DLD1 (cell line): ENCODE data around the gene MAPK10.
"Not testable (repeated sequence)": the region's sequence is repeated elsewhere in the genome, so short reads cannot be mapped to it uniquely, and the experiment has no call there.

ENCODE experiments used
- in situ Hi-C: cut with HindIII; loops from 2 replicates; pipeline ENCODE4 v1.10.0; 2017; ENCODE audit warnings: low sequenced_read_pairs

The MAPK10 gene

GRCh38 chr4:86218746-86219473, 140.9 kb downstream of the MAPK10 start:
- in situ Hi-C loops: no loop called here

GRCh38 chr4:86203176-86203575, 156.7 kb downstream of the MAPK10 start:
- in situ Hi-C loops: no loop called here

- in situ Hi-C loops: no loop called here
Measured at GRCh38 chr4:86185659-86186058, 174.2 kb downstream of the MAPK10 start.

GRCh38 chr4:86184901-86185285, 175.0 kb downstream of the MAPK10 start:
- in situ Hi-C loops: no loop called here

GRCh38 chr4:86184216-86184900, 175.5 kb downstream of the MAPK10 start:
- in situ Hi-C loops: no loop called here

DNA sequence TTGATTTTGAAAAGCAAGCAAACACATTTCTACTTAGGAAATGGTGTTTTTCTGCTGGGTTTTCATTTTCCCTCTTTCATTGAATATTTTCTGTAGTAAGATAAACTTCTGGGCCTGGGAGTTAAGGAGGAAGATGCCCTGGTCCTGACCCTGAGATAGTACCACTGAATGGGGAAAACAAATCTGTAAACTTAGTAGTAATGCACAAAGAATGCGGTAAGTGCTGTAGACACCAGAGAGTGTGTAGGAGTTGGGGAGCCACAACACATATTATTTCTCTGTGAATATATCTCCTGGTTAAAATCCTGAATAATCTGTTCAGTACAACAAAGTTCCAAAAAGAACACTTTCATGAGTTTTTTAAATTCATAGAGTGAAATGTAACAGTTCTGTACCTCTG, 178.3 kb downstream of the MAPK10 start:
- in situ Hi-C loops: no loop called here

DNA sequence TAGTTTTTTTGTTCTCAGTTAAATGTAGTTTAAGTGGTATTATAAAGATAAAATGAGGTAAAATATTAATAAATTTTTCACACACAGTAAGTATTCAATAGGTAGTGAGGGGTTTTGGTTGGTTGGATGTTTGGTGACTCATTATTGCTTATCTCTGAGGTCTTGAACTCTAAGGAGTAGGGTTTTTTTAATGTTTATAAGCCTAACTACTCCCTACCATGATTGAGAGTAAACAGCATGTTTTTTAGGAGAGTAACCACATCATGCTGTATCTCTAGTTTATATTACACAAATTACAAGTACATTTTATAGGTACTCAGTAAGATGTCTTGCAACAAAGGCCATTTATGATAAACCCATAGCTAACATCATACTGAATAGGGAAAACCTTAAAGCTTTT, 181.6 kb downstream of the MAPK10 start:
- in situ Hi-C loops: no loop called here

- in situ Hi-C loops: no loop called here
Measured at GRCh38 chr4:86174506-86174905, 185.3 kb downstream of the MAPK10 start.

DNA sequence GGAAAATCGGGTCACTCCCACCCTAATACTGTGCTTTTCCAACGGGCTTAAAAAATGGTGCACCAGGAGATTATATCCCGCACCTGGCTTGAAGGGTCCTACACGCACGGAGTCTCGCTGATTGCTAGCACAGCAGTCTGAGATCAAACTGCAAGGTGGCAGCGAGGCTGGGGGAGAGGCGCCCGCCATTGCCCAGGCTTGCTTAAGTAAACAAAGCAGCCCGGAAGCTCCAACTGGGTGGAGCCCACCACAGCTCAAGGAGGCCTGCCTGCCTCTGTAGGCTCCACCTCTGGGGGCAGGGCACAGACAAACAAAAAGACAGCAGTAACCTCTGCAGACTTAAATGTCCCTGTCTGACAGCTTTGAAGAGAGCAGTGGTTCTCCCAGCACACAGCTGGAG, 191.5 kb downstream of the MAPK10 start:
- in situ Hi-C loops: not testable (repeated sequence)

GRCh38 chr4:86160426-86160825, 199.4 kb downstream of the MAPK10 start:
- in situ Hi-C loops: no loop called here

DNA sequence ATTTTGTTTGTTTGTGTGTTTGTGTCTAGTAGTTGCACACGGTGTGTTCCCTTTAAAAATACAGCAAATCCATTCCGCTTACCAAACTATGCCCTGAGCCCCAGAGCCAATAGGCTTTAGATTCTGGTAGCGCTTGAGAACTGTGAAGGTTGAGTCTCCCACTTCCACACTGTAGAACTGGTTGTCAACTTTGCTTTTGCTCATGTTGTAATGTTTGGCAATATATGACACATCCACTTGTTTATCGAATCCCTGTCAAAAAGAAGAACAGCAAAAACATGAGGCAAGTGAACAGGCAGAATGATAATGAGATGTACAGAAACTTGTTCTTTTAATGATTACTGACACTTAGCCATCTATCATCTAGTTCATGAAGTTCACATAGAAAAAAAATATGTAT, 200.6 kb downstream of the MAPK10 start:
- in situ Hi-C loops: no loop called here

- in situ Hi-C loops: no loop called here
Measured at GRCh38 chr4:86156531-86156930, 203.3 kb downstream of the MAPK10 start.

- in situ Hi-C loops: no loop called here
Measured at GRCh38 chr4:86155766-86156165, 204.1 kb downstream of the MAPK10 start.

GRCh38 chr4:86152454-86152853, 207.4 kb downstream of the MAPK10 start:
- in situ Hi-C loops: no loop called here

DNA sequence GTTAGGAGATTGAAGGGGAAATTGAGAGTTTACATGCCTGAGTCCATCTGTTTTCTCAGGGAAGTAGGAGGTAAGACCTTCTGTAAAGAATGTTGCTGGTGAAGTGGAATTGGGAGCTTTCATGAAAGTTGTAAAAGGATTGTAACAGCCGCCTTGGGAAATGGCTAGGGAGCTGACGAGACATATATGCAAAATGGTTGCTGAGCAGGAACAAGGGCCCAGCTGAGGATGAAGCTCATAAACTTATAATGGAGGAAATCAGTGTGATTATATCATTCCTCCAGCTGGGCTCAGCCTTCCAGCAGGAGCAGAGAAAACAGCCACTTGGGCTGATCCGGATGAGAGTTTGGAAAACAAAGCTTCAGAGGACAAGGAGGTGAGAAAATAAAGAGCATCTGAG, 208.7 kb downstream of the MAPK10 start:
- in situ Hi-C loops: no loop called here

DNA sequence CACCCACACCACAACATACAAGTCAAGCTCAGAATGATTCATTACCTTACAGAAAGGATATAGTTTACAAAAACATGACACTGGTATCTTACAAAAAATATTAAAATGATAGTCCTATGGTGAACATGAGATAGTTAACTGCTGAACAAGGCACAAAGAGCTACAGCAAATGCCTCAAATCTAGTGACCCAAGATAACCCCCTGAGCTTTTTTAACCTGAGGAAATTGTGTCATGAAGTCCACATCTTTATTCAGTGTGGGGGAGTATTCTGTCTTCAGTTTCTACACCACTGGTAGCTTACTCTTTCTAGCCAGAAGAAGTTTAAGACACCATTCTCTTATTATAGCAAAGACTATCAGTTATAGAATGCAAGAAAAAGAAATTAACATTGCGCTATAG, 218.7 kb downstream of the MAPK10 start:
- in situ Hi-C loops: no loop called here

GRCh38 chr4:86132468-86132867, 227.4 kb downstream of the MAPK10 start:
- in situ Hi-C loops: no loop called here

DNA sequence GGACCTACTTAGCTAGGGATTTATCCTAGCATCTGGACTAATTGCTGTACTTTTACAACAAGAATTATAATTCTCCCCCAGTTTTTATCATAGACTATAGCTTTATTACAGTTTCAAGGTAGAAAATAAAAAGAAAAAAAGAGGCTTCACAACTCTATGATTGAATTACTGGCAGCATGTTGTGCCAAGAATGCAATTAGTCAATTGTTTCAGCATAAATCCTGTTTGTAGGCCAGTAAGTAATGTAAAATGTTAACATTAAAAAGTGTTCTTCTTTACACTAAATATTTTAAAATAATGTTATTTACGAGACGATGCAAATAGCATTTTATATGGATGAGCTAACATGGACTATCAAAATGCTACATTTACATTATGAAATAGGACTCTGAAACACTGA, 228.4 kb downstream of the MAPK10 start:
- in situ Hi-C loops: no loop called here

GRCh38 chr4:86130160-86130933, 229.5 kb downstream of the MAPK10 start:
- in situ Hi-C loops: no loop called here

DNA sequence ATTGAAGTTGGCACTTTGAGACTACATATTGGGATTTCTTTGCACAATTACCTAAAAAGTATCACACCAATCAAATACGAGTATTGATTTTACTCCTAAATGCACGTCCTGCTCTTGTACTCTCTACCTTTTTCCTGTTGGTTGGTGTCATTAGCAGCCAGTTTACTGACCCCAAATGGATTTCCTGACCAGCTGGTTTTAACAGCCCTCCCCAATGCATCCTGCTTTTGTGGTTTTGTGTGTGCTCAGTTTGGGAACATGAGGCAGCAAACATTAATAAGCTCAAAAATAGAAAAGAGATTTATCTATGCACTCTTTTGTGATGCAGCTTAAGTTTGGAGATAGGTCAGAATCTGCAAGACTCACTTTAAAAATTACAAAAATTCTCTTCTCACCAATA, 230.3 kb downstream of the MAPK10 start:
- in situ Hi-C loops: no loop called here

DNA sequence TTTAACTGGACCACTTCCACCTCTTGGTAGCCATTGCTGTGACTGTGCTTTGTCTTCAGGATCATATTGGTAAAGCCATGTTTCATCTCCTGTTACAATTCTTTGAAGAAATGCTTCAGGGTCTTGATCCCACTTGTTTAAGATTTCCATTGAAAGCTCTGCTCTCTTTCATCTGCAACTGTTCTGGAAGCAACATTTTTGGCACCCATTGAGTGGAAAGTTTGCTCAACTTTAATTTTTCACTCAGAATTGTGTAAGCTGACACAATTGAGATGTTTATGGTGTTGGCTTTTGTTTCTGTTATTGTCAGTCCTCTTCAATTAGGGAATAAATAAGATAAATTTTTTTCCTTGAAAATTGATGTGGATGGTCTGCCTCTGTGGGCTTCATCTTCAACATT, 237.4 kb downstream of the MAPK10 start:
- in situ Hi-C loops: no loop called here

DNA sequence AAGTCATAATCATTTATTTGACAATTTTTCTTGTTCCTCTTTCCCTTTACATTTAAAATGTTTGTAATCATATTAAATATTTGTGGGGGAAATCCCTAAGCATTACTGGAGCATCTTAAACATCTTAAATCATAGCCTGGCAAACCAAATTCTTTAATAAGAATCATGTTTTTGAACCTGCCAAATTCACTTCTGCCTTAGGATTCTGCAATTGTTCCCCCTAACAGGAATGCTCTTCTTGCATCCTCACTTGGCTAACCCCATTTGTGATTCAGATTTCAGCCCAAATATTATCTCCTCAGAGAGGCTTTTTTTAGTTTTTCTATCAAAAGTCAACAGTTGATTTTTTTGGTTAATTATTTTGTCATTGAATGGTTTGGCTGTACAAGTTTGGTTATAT, 241.1 kb downstream of the MAPK10 start:
- in situ Hi-C loops: no loop called here
